Peyer's patch (tissue), 4 donors: ENCODE results near the gene ZNHIT3.
"Not testable (repeated sequence)": the region's sequence is repeated elsewhere in the genome, so short reads cannot be mapped to it uniquely, and the experiment has no call there.

Experiments
- CTCF ChIP-seq, 6 experiments: fragments of 450-650 bp in 4 of 6; fragments of 200-600 bp in 2 of 6; sonication (generic) in 1 of 6; IDR thresholded peaks; one replicate each; pipeline ENCODE4 v1.5.1; 2017 to 2019; ENCODE audit warnings: antibody characterized with exemption in 6 of 6, mild to moderate bottlenecking in 3 of 6, moderate library complexity in 1 of 6
- POLR2A ChIP-seq, 2 donors: fragments of 450-650 bp; IDR thresholded peaks; one replicate each; pipeline ENCODE4 v1.5.1; 2017; ENCODE audit warnings: antibody characterized with exemption in 2 of 2, mild to moderate bottlenecking in 2 of 2, moderate library complexity in 2 of 2

- not testable (repeated sequence) for TF ChIP-seq CTCF, POLR2A (IDR thresholded peaks at IDR 0.05)
Observed at GRCh38 chr17:36457701-36458100, 28.8 kb upstream of the ZNHIT3 start.
